Measurements from ENCODE around the gene AMDHD1. TPM values are rescaled to one million over a fixed set of nuclear protein-coding genes. Genes with fewer than 3 reads are reported as not detected.

The AMDHD1 gene
- total RNA-seq, 1 donor: not detected

- TF ChIP-seq CTCF (IDR thresholded peaks at IDR 0.05; ENCODE audit: insufficient read depth, low read depth, low read length): no peak
- H3K4me3 ChIP-seq (ENCODE audit: low read depth, low read length): no peak overlapping the region
- no peak for DNase-seq (ENCODE audit: low read depth)
These were observed 37.3 kb downstream of the AMDHD1 start for GRCh38 chr12:95980437-95980836.

GRCh38 chr12:95982602-95983001 lies 39.5 kb downstream of the AMDHD1 start:
- DNase-seq (ENCODE audit: low read depth): no peak
- no peak overlapping the region for H3K4me3 ChIP-seq (ENCODE audit: low read depth, low read length)
- no peak for TF ChIP-seq CTCF (IDR thresholded peaks at IDR 0.05; ENCODE audit: insufficient read depth, low read depth, low read length)

GRCh38 chr12:95984682-95985081 lies 41.6 kb downstream of the AMDHD1 start:
- no peak for DNase-seq (ENCODE audit: low read depth)
- TF ChIP-seq CTCF (IDR thresholded peaks at IDR 0.05; ENCODE audit: insufficient read depth, low read depth, low read length): no peak
- H3K4me3 ChIP-seq (ENCODE audit: low read depth, low read length): no peak overlapping the region

GRCh38 chr12:95986635-95987570 lies 43.8 kb downstream of the AMDHD1 start:
- peak; percentile 39 for DNase-seq (ENCODE audit: low read depth)
- no peak for TF ChIP-seq CTCF (IDR thresholded peaks at IDR 0.05; ENCODE audit: insufficient read depth, low read depth, low read length)
- H3K4me3 ChIP-seq (ENCODE audit: low read depth, low read length): no peak overlapping the region

GRCh38 chr12:95988506-95989275 lies 45.6 kb downstream of the AMDHD1 start:
- TF ChIP-seq CTCF (IDR thresholded peaks at IDR 0.05; ENCODE audit: insufficient read depth, low read depth, low read length): no peak
- no peak for DNase-seq (ENCODE audit: low read depth)
- H3K4me3 ChIP-seq (ENCODE audit: low read depth, low read length): no peak overlapping the region

GRCh38 chr12:95989504-95990123 lies 46.5 kb downstream of the AMDHD1 start:
- DNase-seq (ENCODE audit: low read depth): no peak
- TF ChIP-seq CTCF (IDR thresholded peaks at IDR 0.05; ENCODE audit: insufficient read depth, low read depth, low read length): no peak

More at GRCh38 chr12:95989504-95990123, 46.5 kb downstream of the AMDHD1 start:
- H3K4me3 ChIP-seq (ENCODE audit: low read depth, low read length): no peak overlapping the region
